Liver (tissue), 9 donors: ENCODE results near the gene SERPINE2. TPM values are rescaled to one million over a fixed set of nuclear protein-coding genes. Genes with fewer than 3 reads are reported as not detected.

ENCODE experiments used
- DNase-seq: peaks from one replicate; pipeline ENCODE4 v3.0.0-alpha.2; 2017; ENCODE audit warnings: low spot score
- H3K27ac ChIP-seq, 2 donors: one replicate each; pipeline ENCODE4 v1.7.0; 2013; ENCODE audit warnings: inconsistent platforms in 2 of 2, low read length in 2 of 2, control low read depth in 1 of 2, low read depth in 1 of 2, mild to moderate bottlenecking in 1 of 2
- H3K27me3 ChIP-seq, 4 donors: one replicate each; pipeline versions ENCODE4 v1.6.1 to v1.7.0; 2013; ENCODE audit warnings: low read length in 3 of 4, inconsistent platforms in 1 of 4, mild to moderate bottlenecking in 1 of 4, moderate library complexity in 1 of 4; ENCODE audit not compliant: control insufficient read depth in 4 of 4, insufficient read depth in 4 of 4
- H3K36me3 ChIP-seq, 4 donors: one replicate each; pipeline versions ENCODE4 v1.6.1 to v1.7.0; 2013; ENCODE audit warnings: low read length in 3 of 4, mild to moderate bottlenecking in 3 of 4, low read depth in 1 of 4, moderate library complexity in 1 of 4; ENCODE audit not compliant: control insufficient read depth in 4 of 4, insufficient read depth in 3 of 4
- H3K4me1 ChIP-seq, 4 donors: one replicate each; pipeline versions ENCODE4 v1.6.1 to v1.7.0; 2013; ENCODE audit warnings: low read length in 3 of 4, mild to moderate bottlenecking in 3 of 4, moderate library complexity in 1 of 4; ENCODE audit not compliant: control insufficient read depth in 4 of 4, insufficient read depth in 4 of 4
- H3K4me3 ChIP-seq, 3 donors: one replicate each; pipeline versions ENCODE4 v1.6.1 to v1.7.0; 2013; ENCODE audit warnings: low read length in 3 of 3, control low read depth in 1 of 3, low read depth in 1 of 3, mild to moderate bottlenecking in 1 of 3
- H3K9ac ChIP-seq, 2 donors: one replicate each; pipeline ENCODE4 v1.7.0; 2013; ENCODE audit warnings: low read length in 2 of 2, mild to moderate bottlenecking in 2 of 2, moderate library complexity in 2 of 2, control low read depth in 1 of 2, low read depth in 1 of 2
- H3K9me3 ChIP-seq, 4 donors: one replicate each; pipeline versions ENCODE4 v1.6.1 to v1.7.0; 2013; ENCODE audit warnings: low read length in 3 of 4; ENCODE audit not compliant: control insufficient read depth in 4 of 4
- ATF3 ChIP-seq: IDR thresholded peaks from 2 replicates; pipeline ENCODE4 v1.6.1; 2016; ENCODE audit warnings: antibody characterized with exemption
- CTCF ChIP-seq: fragments of 150-350 bp; IDR thresholded peaks from 2 replicates; pipeline ENCODE4 v1.5.1; 2017; ENCODE audit warnings: improper control_type of control experiment, low read depth, low read length; ENCODE audit not compliant: missing input control
- GABPA ChIP-seq, 2 donors: IDR thresholded peaks in 1 of 2; conservative IDR thresholded peaks in 1 of 2; 2 replicates each; pipeline ENCODE4 v1.6.1; 2016; ENCODE audit warnings: antibody characterized with exemption in 2 of 2, mild to moderate bottlenecking in 1 of 2, moderate library complexity in 1 of 2
- HNF4A ChIP-seq, 2 donors: conservative IDR thresholded peaks; 2 replicates each; pipeline ENCODE4 v1.6.1; 2016; ENCODE audit warnings: antibody characterized with exemption in 2 of 2, mild to moderate bottlenecking in 2 of 2
- HNF4G ChIP-seq: IDR thresholded peaks from 2 replicates; pipeline ENCODE4 v1.6.1; 2016; ENCODE audit warnings: antibody characterized with exemption
- JUND ChIP-seq, 2 donors: IDR thresholded peaks; 2 replicates each; pipeline ENCODE4 v1.6.1; 2016; ENCODE audit warnings: antibody characterized with exemption in 2 of 2
- NR2F2 ChIP-seq: IDR thresholded peaks from 2 replicates; pipeline ENCODE4 v1.6.1; 2016; ENCODE audit warnings: antibody characterized with exemption
- RAD21 ChIP-seq, 2 donors: IDR thresholded peaks; 2 replicates each; pipeline ENCODE4 v1.6.1; 2016; ENCODE audit warnings: antibody characterized with exemption in 2 of 2, mild to moderate bottlenecking in 2 of 2
- REST ChIP-seq: IDR thresholded peaks from 2 replicates; pipeline ENCODE4 v1.6.1; 2016; ENCODE audit warnings: antibody characterized with exemption, mild to moderate bottlenecking
- RXRA ChIP-seq, 2 donors: IDR thresholded peaks; 2 replicates each; pipeline ENCODE4 v1.6.1; 2017 to 2018; ENCODE audit warnings: antibody characterized with exemption in 2 of 2, mild to moderate bottlenecking in 1 of 2
- SP1 ChIP-seq: IDR thresholded peaks from 2 replicates; pipeline ENCODE4 v1.6.1; 2018; ENCODE audit warnings: antibody characterized with exemption, mild to moderate bottlenecking
- TAF1 ChIP-seq: conservative IDR thresholded peaks from 2 replicates; pipeline ENCODE4 v1.6.1; 2016; ENCODE audit warnings: antibody characterized with exemption, mild to moderate bottlenecking
- YY1 ChIP-seq: IDR thresholded peaks from 2 replicates; pipeline ENCODE4 v1.6.1; 2016; ENCODE audit warnings: antibody characterized with exemption, mild to moderate bottlenecking
- ZBTB33 ChIP-seq: IDR thresholded peaks from 2 replicates; pipeline ENCODE4 v1.6.1; 2016; ENCODE audit warnings: antibody characterized with exemption
- WGBS: extraction: QIAGEN DNeasy Blood & Tissue Kit; methylation state at CpG from one replicate; pipeline ENCODE4 v1.1.7; 2013; 5-methylcytosine and 5-hydroxymethylcytosine counted together
- polyA plus RNA-seq, 2 donors: library from polyadenylated mRNA; stranded (reverse) in 1 of 2; unstranded in 1 of 2; fragments of 200-250 nt in 1 of 2; fragments of >200 nt in 1 of 2; fragmentation: Nextera tagmentation in 1 of 2; extraction: Ambion mirVana in 1 of 2; gene quantifications; one replicate each; pipeline versions ENCODE4 v1.2.1 to v1.2.3, GENCODE V29; 2013 to 2015
- total RNA-seq, 2 donors: library from RNA; depleted of rRNA; stranded (reverse); fragments of >200 nt; gene quantifications; one replicate each; pipeline ENCODE4 v1.2.3, GENCODE V29; 2014
- donor health status: healthy.
- donor health status: healthy.
- donor health status: healthy.
- donor health status: healthy.
- donor health status: healthy.

Gene SERPINE2
- total and polyA plus RNA-seq, 4 donors = 0.92 to 4.8 (median 2.3) TPM

DNA sequence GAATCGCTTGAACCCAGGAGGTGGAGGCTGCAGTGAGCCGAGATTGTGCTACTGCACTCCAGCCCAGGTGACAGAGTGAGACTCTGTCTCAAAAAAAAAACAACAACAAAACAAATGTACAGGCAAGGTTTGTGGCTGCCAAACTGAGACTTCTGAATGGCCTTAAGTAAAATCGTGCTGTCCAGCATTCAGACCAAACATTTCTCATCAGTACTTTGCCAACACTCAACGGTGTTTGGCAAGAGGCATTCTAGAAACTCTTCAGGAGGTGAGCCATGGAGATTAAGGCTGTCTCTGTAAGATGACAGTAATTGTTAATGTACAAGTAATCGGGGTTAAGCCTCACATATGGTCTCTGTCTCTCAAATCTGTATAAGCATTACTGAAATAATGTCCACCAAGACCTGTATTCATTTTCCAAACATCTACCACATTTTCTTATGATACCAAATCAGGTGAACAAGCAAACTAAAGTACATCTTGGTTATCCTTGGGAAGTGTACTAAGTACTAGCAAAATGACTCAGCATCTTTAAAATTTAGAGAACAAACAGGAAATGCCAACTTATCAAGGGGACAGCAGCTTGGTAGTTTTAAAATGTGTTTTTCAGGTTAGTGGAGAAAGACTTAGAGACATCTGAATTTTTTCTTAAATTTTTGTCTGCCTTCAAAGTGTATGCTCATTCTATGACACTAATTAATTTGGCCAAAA lies 29.3 kb downstream of the SERPINE2 start:
- Histone ChIP-seq H3K36me3 (no peaks in the 10 kb centered on the region), H3K9me3 (no peaks in the 10 kb centered on the region), H3K4me1 (peaks cover 0 to 10% (median 6%) of the 10 kb centered on the region in 4 donors), H3K4me3 (no peak overlapping the region), H3K9ac (no peak overlapping the region), H3K27ac (no peak overlapping the region), H3K27me3 (no peaks in the 10 kb centered on the region)
- WGBS = 77% methylated on average over 5 of the region's 5 CpGs
- TF ChIP-seq RAD21 (IDR thresholded peaks at IDR 0.05) = no peak
- peak; percentile 38 for TF ChIP-seq REST
- DNase-seq = no peak

DNA sequence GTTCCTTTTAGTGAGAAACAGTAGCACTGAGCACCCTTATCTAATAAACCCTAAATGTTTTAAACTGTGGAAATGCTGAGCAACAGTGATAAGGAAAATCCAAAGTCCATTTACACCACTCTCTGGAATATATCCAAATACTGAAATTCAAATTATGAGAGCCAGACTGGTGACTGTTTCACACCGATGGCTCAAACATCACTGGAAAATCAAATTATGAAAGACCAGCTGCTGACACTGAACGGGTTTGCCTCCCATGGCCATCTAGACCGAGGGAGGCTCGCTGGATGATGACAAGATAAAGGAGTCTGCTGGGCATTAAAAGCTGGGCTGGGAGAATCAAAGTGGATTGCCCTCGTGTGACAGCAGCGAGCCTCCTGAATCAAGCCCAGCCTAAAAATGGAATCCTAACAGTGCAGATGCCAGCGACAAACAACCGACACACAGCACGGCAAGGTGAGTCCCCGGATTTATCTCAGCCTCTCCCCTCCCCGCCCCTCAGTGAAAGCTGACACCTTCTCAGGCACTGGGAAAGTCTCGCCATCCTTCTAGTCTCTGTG lies 30.3 kb downstream of the SERPINE2 start:
- no peak for DNase-seq
- TF ChIP-seq HNF4A (conservative IDR thresholded peaks at IDR 0.05) = peak; percentile 52 to 67
- TF ChIP-seq YY1 = no peak
- peak in 1 of 2 donors; percentile 36 for TF ChIP-seq JUND (IDR thresholded peaks at IDR 0.05)
- peak; percentile 54 for TF ChIP-seq HNF4G
- TF ChIP-seq SP1 = peak; percentile 13
- Histone ChIP-seq H3K4me3 (no peak overlapping the region), H3K27me3 (no peaks in the 10 kb centered on the region), H3K9ac (no peak overlapping the region), H3K4me1 (peaks cover 0 to 10% (median 6%) of the 10 kb centered on the region in 4 donors), H3K9me3 (no peaks in the 10 kb centered on the region), H3K27ac (no peak overlapping the region), H3K36me3 (no peaks in the 10 kb centered on the region)
- WGBS = 54% methylated on average over 12 of the region's 12 CpGs

- Histone ChIP-seq H3K4me1 (peaks cover 0 to 10% (median 6%) of the 10 kb centered on the region in 4 donors), H3K27ac (no peak overlapping the region), H3K9me3 (no peaks in the 10 kb centered on the region), H3K36me3 (no peaks in the 10 kb centered on the region), H3K27me3 (no peaks in the 10 kb centered on the region), H3K4me3 (no peak overlapping the region), H3K9ac (no peak overlapping the region)
- DNase-seq = no peak
- 74% methylated on average over 16 of the region's 16 CpGs for WGBS
- TF ChIP-seq HNF4G (no peak), RXRA (IDR thresholded peaks at IDR 0.05) (no peak), ZBTB33 (no peak), NR2F2 (no peak), ATF3 (no peak), RAD21 (IDR thresholded peaks at IDR 0.05) (no peak), JUND (IDR thresholded peaks at IDR 0.05) (no peak), REST (no peak), TAF1 (no peak), GABPA (IDR thresholded peaks at IDR 0.05 in 1 of 2, conservative IDR thresholded peaks at IDR 0.05 in 1 of 2) (no peak), CTCF (no peak), SP1 (no peak)
Observed at GRCh38 chr2:224004105-224004695, 34.9 kb downstream of the SERPINE2 start.
